ENCODE measurements around the gene ABCB1. TPM values are rescaled to one million over a fixed set of nuclear protein-coding genes. Genes with fewer than 3 reads are reported as not detected.
"Not testable (repeated sequence)": the region's sequence is repeated elsewhere in the genome, so short reads cannot be mapped to it uniquely, and the experiment has no call there.

ABCB1 gene
- total RNA-seq, 1 experiment from 2014 or later = not detected

- H3K4me2 ChIP-seq (ENCODE audit: low read length) = no peak overlapping the region
- DNase-seq = no peak
- H3K79me2 ChIP-seq (ENCODE audit: low read length) = no peaks in the 10 kb centered on the region
- no peak overlapping the region for H3K9ac ChIP-seq (ENCODE audit: low read length)
- no peak overlapping the region for H3K4me3 ChIP-seq (ENCODE audit: low read length)
- ATAC-seq = no peak
- no peaks in the 10 kb centered on the region for H3K9me3 ChIP-seq (ENCODE audit: low read length)
- BruUV-seq (replicated peaks) = no TSS peak
- POLR2A ChIA-PET (ENCODE audit: unreplicated experiment) = interaction anchor here (0.5 kb wide), 1 partner anchor 10 kb away, joined by 3 read pairs; no protein-coding TSS in a partner anchor
- no peaks in the 10 kb centered on the region for H3K9me2 ChIP-seq (replicated peaks; ENCODE audit: low read length)
- CTCF ChIA-PET = no interaction called here
- no peak overlapping the region for H3K27ac ChIP-seq (ENCODE audit: low read length)
- H3K4me1 ChIP-seq (ENCODE audit: insufficient read depth, low read length) = peaks cover 7% of the 10 kb centered on the region
- no peaks in the 10 kb centered on the region for H3K36me3 ChIP-seq (ENCODE audit: low read depth, low read length)
- H3F3A ChIP-seq (ENCODE audit: low read length, unreplicated experiment) = no peaks in the 10 kb centered on the region
- no peaks in the 10 kb centered on the region for H4K20me1 ChIP-seq (ENCODE audit: low read length)
- no peak overlapping the region for H2AFZ ChIP-seq (ENCODE audit: low read length)
- TF ChIP-seq CTCF (conservative IDR thresholded peaks at IDR 0.05; ENCODE audit: low read depth, low read length) = no peak
- TF ChIP-seq EZH2 (IDR thresholded peaks at IDR 0.05; ENCODE audit: low read length, unreplicated experiment) = no peak
- H3K27me3 ChIP-seq (ENCODE audit: low read length) = no peaks in the 10 kb centered on the region
- intact Hi-C loops (cut with micrococcal nuclease) = no loop called here
Observed at GRCh38 chr7:87463982-87464381, 136.7 kb downstream of the ABCB1 start.

- CTCF ChIA-PET; BruUV-seq (replicated peaks): not testable (repeated sequence)
Observed at GRCh38 chr7:87460444-87460843, 140.2 kb downstream of the ABCB1 start.

GRCh38 chr7:87459941-87460340 is 140.7 kb downstream of the ABCB1 start:
- Histone ChIP-seq H4K20me1 (ENCODE audit: low read length) (no peaks in the 10 kb centered on the region), H3K4me3 (ENCODE audit: low read length) (no peak overlapping the region), H3K4me1 (ENCODE audit: insufficient read depth, low read length) (peaks cover 3% of the 10 kb centered on the region), H3K36me3 (ENCODE audit: low read depth, low read length) (no peaks in the 10 kb centered on the region), H3K9me2 (replicated peaks; ENCODE audit: low read length) (no peaks in the 10 kb centered on the region), H3K27ac (ENCODE audit: low read length) (no peak overlapping the region), H3K27me3 (ENCODE audit: low read length) (peaks cover 16% of the 10 kb centered on the region; the same call in 1 of the 2 replicates), H3F3A (ENCODE audit: low read length, unreplicated experiment) (no peaks in the 10 kb centered on the region), H3K9ac (ENCODE audit: low read length) (no peak overlapping the region), H3K9me3 (ENCODE audit: low read length) (no peaks in the 10 kb centered on the region), H3K4me2 (ENCODE audit: low read length) (no peak overlapping the region), H2AFZ (ENCODE audit: low read length) (no peak overlapping the region), H3K79me2 (ENCODE audit: low read length) (no peaks in the 10 kb centered on the region)
- intact Hi-C loops (cut with micrococcal nuclease) = no loop called here
- DNase-seq (no peak), ATAC-seq (no peak)
- no TSS peak for BruUV-seq (replicated peaks)
- POLR2A ChIA-PET (ENCODE audit: unreplicated experiment) = no interaction called here
- CTCF ChIA-PET = no interaction called here
- TF ChIP-seq EZH2 (IDR thresholded peaks at IDR 0.05; ENCODE audit: low read length, unreplicated experiment) (no peak), EZH2phosphoT487 (IDR thresholded peaks at IDR 0.05; ENCODE audit: borderline replicate concordance, low read length) (no peak), CTCF (conservative IDR thresholded peaks at IDR 0.05; ENCODE audit: low read depth, low read length) (no peak)

More at GRCh38 chr7:87460444-87460843, 140.2 kb downstream of the ABCB1 start:
- POLR2A ChIA-PET (ENCODE audit: unreplicated experiment); H4K20me1 ChIP-seq (ENCODE audit: low read length); H3K79me2 ChIP-seq (ENCODE audit: low read length); H3K9me3 ChIP-seq (ENCODE audit: low read length); H3K27ac ChIP-seq (ENCODE audit: low read length); intact Hi-C loops (cut with micrococcal nuclease); H3K4me3 ChIP-seq (ENCODE audit: low read length); H3K36me3 ChIP-seq (ENCODE audit: low read depth, low read length); DNase-seq; H2AFZ ChIP-seq (ENCODE audit: low read length); ATAC-seq; H3F3A ChIP-seq (ENCODE audit: low read length, unreplicated experiment); H3K4me1 ChIP-seq (ENCODE audit: insufficient read depth, low read length); H3K9ac ChIP-seq (ENCODE audit: low read length); H3K9me2 ChIP-seq (replicated peaks; ENCODE audit: low read length); H3K4me2 ChIP-seq (ENCODE audit: low read length): not testable (repeated sequence)
- H3K27me3 ChIP-seq (ENCODE audit: low read length) = peaks cover 11% of the 10 kb centered on the region; the same call in 1 of the 2 replicates

Measured in PC-3 (cell line).